DOHH2 (cell line): ENCODE measurements around the gene GAS7.

Experiments
- H3F3A ChIP-seq: fragments of 200-600 bp; sonication (generic), shearing (Covaris generic); 2 replicates; pipeline ENCODE4 v1.6.0; 2016; ENCODE audit warnings: antibody characterized with exemption, mild to moderate bottlenecking; ENCODE audit not compliant: control insufficient read depth, insufficient read depth
- H3K27ac ChIP-seq: fragments of 200-600 bp; sonication (generic); 2 replicates; pipeline ENCODE4 v1.5.1; 2014; ENCODE audit warnings: low read depth, mild to moderate bottlenecking, low read length, moderate library complexity
- H3K27me3 ChIP-seq: fragments of 200-600 bp; sonication (generic); 2 replicates; pipeline ENCODE4 v1.6.1; 2014; ENCODE audit warnings: mild to moderate bottlenecking, low read length, mixed read lengths; ENCODE audit not compliant: control insufficient read depth
- H3K36me3 ChIP-seq: fragments of 200-600 bp; sonication (generic); 2 replicates; pipeline ENCODE4 v1.6.1; 2014; ENCODE audit warnings: mild to moderate bottlenecking, low read length, moderate library complexity, mixed read lengths; ENCODE audit not compliant: control insufficient read depth
- H3K4me1 ChIP-seq: fragments of 200-600 bp; sonication (generic); 2 replicates; pipeline ENCODE4 v1.6.1; 2014; ENCODE audit warnings: mild to moderate bottlenecking, low read length, mixed read lengths; ENCODE audit not compliant: control insufficient read depth
- H3K4me2 ChIP-seq: fragments of 200-600 bp; sonication (generic); 2 replicates; pipeline ENCODE4 v1.6.0; 2014; ENCODE audit warnings: mild to moderate bottlenecking, low read length, moderate library complexity
- H3K4me3 ChIP-seq: fragments of 200-600 bp; sonication (generic); 2 replicates; pipeline ENCODE4 v1.5.1; 2014; ENCODE audit warnings: mild to moderate bottlenecking, low read length, mixed read lengths
- H3K79me2 ChIP-seq: fragments of 200-600 bp; sonication (generic); 2 replicates; pipeline ENCODE4 v1.6.1; 2014; ENCODE audit warnings: mild to moderate bottlenecking, low read length, mixed read lengths; ENCODE audit not compliant: control insufficient read depth
- H3K9me2 ChIP-seq: fragments of 200-600 bp; sonication (generic); replicated peaks from 2 replicates; pipeline ENCODE4 v1.6.1; 2014; ENCODE audit warnings: mild to moderate bottlenecking, low read length, mixed read lengths; ENCODE audit not compliant: control insufficient read depth
- H3K9me3 ChIP-seq: fragments of 200-600 bp; sonication (generic); 2 replicates; pipeline ENCODE4 v1.6.1; 2014; ENCODE audit warnings: antibody characterized with exemption, low read length, mixed read lengths; ENCODE audit not compliant: control insufficient read depth, insufficient read depth
- H4K20me1 ChIP-seq: fragments of 200-600 bp; sonication (generic); 2 replicates; pipeline ENCODE4 v1.6.0; 2014; ENCODE audit warnings: low read depth, mild to moderate bottlenecking, antibody characterized with exemption, low read length, moderate library complexity; ENCODE audit not compliant: control insufficient read depth, insufficient read depth
- CTCF ChIP-seq: fragments of 200-600 bp; sonication (generic); IDR thresholded peaks from one replicate; pipeline ENCODE4 v1.5.1; 2014; ENCODE audit warnings: antibody characterized with exemption, mild to moderate bottlenecking, low read depth, low read length; ENCODE audit not compliant: poor library complexity, severe bottlenecking
- EZH2phosphoT487 ChIP-seq: fragments of 200-600 bp; sonication (generic); IDR thresholded peaks from 2 replicates; pipeline ENCODE4 v1.6.1; 2017; ENCODE audit warnings: borderline replicate concordance, mild to moderate bottlenecking, antibody characterized with exemption, low read length, moderate library complexity, mixed read lengths

The GAS7 gene

DNA sequence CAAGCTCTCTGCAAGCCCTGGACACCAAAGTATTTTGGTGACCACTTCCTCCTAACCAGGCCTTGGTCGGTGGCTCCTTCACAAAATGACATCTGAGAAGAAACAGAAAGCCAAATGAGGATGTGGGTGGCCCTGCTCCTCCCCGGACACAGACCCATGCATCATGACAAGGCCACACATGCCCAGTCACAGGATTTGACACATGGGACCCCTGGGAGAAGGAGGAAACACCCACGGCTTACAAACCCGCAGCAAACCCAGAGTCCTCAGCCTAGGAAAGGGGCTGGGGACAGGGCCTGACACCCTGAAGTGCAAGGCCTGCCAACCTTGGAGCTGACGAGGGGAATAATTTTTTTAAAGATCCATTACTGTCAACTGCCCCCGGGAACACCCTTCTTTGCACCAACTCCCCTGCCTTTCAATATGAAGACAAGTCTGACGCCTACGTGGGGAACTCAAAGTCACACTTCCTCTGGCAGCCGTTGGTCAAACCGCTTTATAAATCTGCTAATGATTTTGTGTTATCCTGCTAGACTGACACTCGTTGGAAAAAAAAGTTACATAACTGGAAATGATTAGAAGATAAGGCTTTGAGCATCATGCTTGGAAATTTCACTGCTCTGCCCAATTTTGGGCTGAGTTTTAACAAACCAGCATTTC, 41.3 kb downstream of the GAS7 start:
- Histone ChIP-seq H3K27me3 (no peaks in the 10 kb centered on the region), H3K9me3 (no peaks in the 10 kb centered on the region), H3K4me3 (no peak overlapping the region), H3K79me2 (no peaks in the 10 kb centered on the region), H3K4me2 (no peak overlapping the region), H3F3A (no peaks in the 10 kb centered on the region), H3K27ac (no peak overlapping the region), H4K20me1 (no peaks in the 10 kb centered on the region), H3K4me1 (no peaks in the 10 kb centered on the region), H3K9me2 (no peaks in the 10 kb centered on the region), H3K36me3 (no peaks in the 10 kb centered on the region)
- TF ChIP-seq EZH2phosphoT487 (no peak), CTCF (no peak)

- Histone ChIP-seq H3K27ac (no peak overlapping the region), H3F3A (no peaks in the 10 kb centered on the region), H3K9me2 (no peaks in the 10 kb centered on the region), H3K9me3 (no peaks in the 10 kb centered on the region), H3K36me3 (no peaks in the 10 kb centered on the region), H3K27me3 (no peaks in the 10 kb centered on the region), H3K4me2 (no peak overlapping the region), H3K4me1 (no peaks in the 10 kb centered on the region), H3K4me3 (no peak overlapping the region), H3K79me2 (no peaks in the 10 kb centered on the region), H4K20me1 (no peaks in the 10 kb centered on the region)
- TF ChIP-seq EZH2phosphoT487 (no peak), CTCF (no peak)
Observed at GRCh38 chr17:10156599-10156947, 41.8 kb downstream of the GAS7 start.

DNA sequence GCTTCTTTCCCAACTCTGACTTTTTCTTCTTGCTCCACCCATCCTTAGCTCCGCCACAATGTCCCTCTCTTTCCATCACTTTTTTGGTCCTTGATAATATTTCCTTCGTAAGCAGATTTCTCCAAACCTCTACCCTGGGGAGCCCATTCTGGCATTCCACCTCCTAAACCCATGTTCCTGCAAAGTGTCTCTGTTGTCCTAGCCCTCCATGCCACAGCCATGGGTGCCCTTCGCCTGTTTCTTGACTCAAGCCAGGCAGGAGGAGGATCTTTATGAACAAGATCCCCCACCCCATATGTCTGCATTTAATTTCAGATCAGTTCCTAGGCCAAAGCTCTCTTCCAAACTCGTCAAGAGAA, 42.4 kb downstream of the GAS7 start:
- Histone ChIP-seq H3K36me3 (no peaks in the 10 kb centered on the region), H4K20me1 (no peaks in the 10 kb centered on the region), H3K9me3 (no peaks in the 10 kb centered on the region), H3K4me1 (no peaks in the 10 kb centered on the region), H3F3A (no peaks in the 10 kb centered on the region), H3K9me2 (no peaks in the 10 kb centered on the region), H3K27ac (no peak overlapping the region), H3K79me2 (no peaks in the 10 kb centered on the region), H3K4me2 (no peak overlapping the region), H3K4me3 (no peak overlapping the region), H3K27me3 (no peaks in the 10 kb centered on the region)
- no peak for TF ChIP-seq CTCF
- no peak for TF ChIP-seq EZH2phosphoT487
